ENCODE results near the gene GALE.
"Not testable (repeated sequence)": the region's sequence is repeated elsewhere in the genome, so short reads cannot be mapped to it uniquely, and the experiment has no call there.

GALE gene

GRCh38 chr1:23790696-23791515 is 9.6 kb downstream of the GALE start, which contains the start of gene LYPLA2:
LYPLA2 (plus strand) TSS chr1:23791145; CDS start chr1:23792683, 1,538 bp downstream.
- H3K27me3 ChIP-seq (ENCODE audit: insufficient read depth, low read length): no peaks in the 10 kb centered on the region
- no peaks in the 10 kb centered on the region for H3K9me3 ChIP-seq (ENCODE audit: insufficient read depth, low read depth, low read length)
- WGBS: 1% methylated on average over 47 of the region's 47 CpGs
- peak within 1 kb of the TSS; percentile 81 for H3K4me3 ChIP-seq (ENCODE audit: low read length)
- peaks cover 54% of the 10 kb centered on the region for H3K36me3 ChIP-seq (ENCODE audit: insufficient read depth, low read length)
- peak within 1 kb of the TSS; percentile 69 for H3K9ac ChIP-seq (ENCODE audit: low read depth, low read length)
- H3K27ac ChIP-seq (ENCODE audit: low read depth, low read length): peak within 1 kb of the TSS; percentile 20
- H3K4me1 ChIP-seq (ENCODE audit: insufficient read depth, low read length): 0 out of 2 replicates have a peak, but pooled peaks cover 4% of the 10 kb centered on the region

- Histone ChIP-seq H3K4me1 (ENCODE audit: insufficient read depth, low read length) (0 out of 2 replicates have a peak, but pooled peaks cover 4% of the 10 kb centered on the region), H3K27ac (ENCODE audit: low read depth, low read length) (no peak overlapping the region)
- 94% methylated on average over 3 of the region's 3 CpGs for WGBS
Observed at GRCh38 chr1:23788695-23789094, 11.9 kb downstream of the GALE start.

GRCh38 chr1:23787701-23788100 is 12.9 kb downstream of the GALE start:
- Histone ChIP-seq H3K4me1 (ENCODE audit: insufficient read depth, low read length) (0 out of 2 replicates have a peak, but pooled peaks cover 4% of the 10 kb centered on the region), H3K27ac (ENCODE audit: low read depth, low read length) (no peak overlapping the region), H3K27me3 (ENCODE audit: insufficient read depth, low read length) (no peaks in the 10 kb centered on the region), H3K36me3 (ENCODE audit: insufficient read depth, low read length) (peaks cover 56% of the 10 kb centered on the region), H3K4me3 (ENCODE audit: low read length) (no peak overlapping the region), H3K9me3 (ENCODE audit: insufficient read depth, low read depth, low read length) (no peaks in the 10 kb centered on the region), H3K9ac (ENCODE audit: low read depth, low read length) (no peak overlapping the region)
- WGBS: 96% methylated on average over 3 of the region's 3 CpGs

More at GRCh38 chr1:23788695-23789094, 11.9 kb downstream of the GALE start:
- H3K27me3 ChIP-seq (ENCODE audit: insufficient read depth, low read length): no peaks in the 10 kb centered on the region
- peaks cover 58% of the 10 kb centered on the region for H3K36me3 ChIP-seq (ENCODE audit: insufficient read depth, low read length)
- H3K4me3 ChIP-seq (ENCODE audit: low read length): no peak overlapping the region
- no peaks in the 10 kb centered on the region for H3K9me3 ChIP-seq (ENCODE audit: insufficient read depth, low read depth, low read length)
- no peak overlapping the region for H3K9ac ChIP-seq (ENCODE audit: low read depth, low read length)

DNA sequence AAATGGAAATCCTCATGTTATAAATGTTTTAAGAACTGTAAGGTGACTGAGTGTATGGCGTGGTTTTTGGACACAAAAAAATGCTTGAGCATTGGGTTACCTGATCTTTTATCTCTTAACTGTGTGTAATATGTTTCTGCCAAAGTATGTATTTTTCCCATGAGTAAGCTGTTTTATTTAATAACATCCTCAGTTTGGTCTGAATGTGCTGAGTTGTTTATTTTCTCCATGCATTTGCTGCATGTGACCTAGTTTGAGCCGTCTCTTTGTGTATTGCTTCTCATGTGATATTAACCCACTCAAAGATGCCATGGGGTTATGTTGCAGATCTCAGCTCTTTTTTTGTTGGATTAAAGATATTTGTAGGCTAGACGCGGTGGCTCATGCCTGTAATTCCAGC is 15.7 kb downstream of the GALE start:
- no peak overlapping the region for H3K4me3 ChIP-seq (ENCODE audit: low read length)
- H3K36me3 ChIP-seq (ENCODE audit: insufficient read depth, low read length): peaks cover 76% of the 10 kb centered on the region
- H3K27ac ChIP-seq (ENCODE audit: low read depth, low read length): no peak overlapping the region
- no peaks in the 10 kb centered on the region for H3K27me3 ChIP-seq (ENCODE audit: insufficient read depth, low read length)
- H3K4me1 ChIP-seq (ENCODE audit: insufficient read depth, low read length): no peaks in the 10 kb centered on the region
- no peak overlapping the region for H3K9ac ChIP-seq (ENCODE audit: low read depth, low read length)
- no peaks in the 10 kb centered on the region for H3K9me3 ChIP-seq (ENCODE audit: insufficient read depth, low read depth, low read length)
- 95% methylated on average over 4 of the region's 4 CpGs for WGBS

GRCh38 chr1:23783141-23783540 is 17.4 kb downstream of the GALE start:
- H3K9me3 ChIP-seq (ENCODE audit: insufficient read depth, low read depth, low read length); H3K4me1 ChIP-seq (ENCODE audit: insufficient read depth, low read length); H3K27me3 ChIP-seq (ENCODE audit: insufficient read depth, low read length); H3K9ac ChIP-seq (ENCODE audit: low read depth, low read length); H3K27ac ChIP-seq (ENCODE audit: low read depth, low read length); H3K4me3 ChIP-seq (ENCODE audit: low read length): not testable (repeated sequence)
- WGBS: over 99% methylated on average over 7 of the region's 11 CpGs
- peaks cover 72% of the 10 kb centered on the region for H3K36me3 ChIP-seq (ENCODE audit: insufficient read depth, low read length)

DNA sequence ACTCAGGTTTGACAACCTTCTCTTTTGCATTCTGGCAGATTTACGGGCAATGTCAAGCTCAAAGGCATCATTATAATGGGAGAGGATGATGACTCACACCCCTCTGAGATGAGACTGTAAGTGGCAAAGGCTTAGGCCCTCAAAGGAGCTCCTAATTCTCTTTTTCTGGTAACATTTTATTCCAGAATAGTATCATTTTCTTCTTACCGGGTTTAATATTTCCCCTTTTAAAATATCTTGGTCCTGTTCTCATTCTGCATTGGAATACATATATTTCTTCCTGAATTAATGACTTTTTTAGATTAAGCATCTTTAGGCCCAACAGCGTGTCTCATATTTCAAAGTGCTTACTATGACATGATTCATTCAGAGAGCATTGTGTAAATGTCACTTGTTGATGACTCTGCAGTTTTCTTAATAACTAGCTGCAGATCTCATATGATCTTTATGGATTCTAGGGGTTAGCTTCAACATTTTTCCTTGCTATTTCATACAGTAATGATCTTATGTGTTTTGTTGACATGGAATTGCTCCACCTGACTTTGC is 20.7 kb downstream of the GALE start:
- no peaks in the 10 kb centered on the region for H3K9me3 ChIP-seq (ENCODE audit: insufficient read depth, low read depth, low read length)
- H3K9ac ChIP-seq (ENCODE audit: low read depth, low read length): no peak overlapping the region
- no peak overlapping the region for H3K27ac ChIP-seq (ENCODE audit: low read depth, low read length)
- 88% methylated on average over 3 of the region's 3 CpGs for WGBS
- H3K4me1 ChIP-seq (ENCODE audit: insufficient read depth, low read length): peaks cover 8% of the 10 kb centered on the region
- H3K4me3 ChIP-seq (ENCODE audit: low read length): 0 out of 2 replicates have a peak overlapping the region, but pooled peaks have one; percentile 76
- H3K27me3 ChIP-seq (ENCODE audit: insufficient read depth, low read length): no peaks in the 10 kb centered on the region
- H3K36me3 ChIP-seq (ENCODE audit: insufficient read depth, low read length): peaks cover 42% of the 10 kb centered on the region

GRCh38 chr1:23777979-23778814 is 22.4 kb downstream of the GALE start, which contains the start of gene PITHD1:
PITHD1 (plus strand) TSS chr1:23778418; CDS start chr1:23778516, 98 bp downstream.
- under 1% methylated on average over 81 of the region's 91 CpGs for WGBS
- H3K27ac ChIP-seq (ENCODE audit: low read depth, low read length): peak within 1 kb of the TSS; percentile 68
- peaks cover 8% of the 10 kb centered on the region for H3K4me1 ChIP-seq (ENCODE audit: insufficient read depth, low read length)
- peaks cover 28% of the 10 kb centered on the region for H3K36me3 ChIP-seq (ENCODE audit: insufficient read depth, low read length)
- H3K4me3 ChIP-seq (ENCODE audit: low read length): peak within 1 kb of the TSS; percentile 76
- peak within 1 kb of the TSS; percentile 92 for H3K9ac ChIP-seq (ENCODE audit: low read depth, low read length)
- no peaks in the 10 kb centered on the region for H3K9me3 ChIP-seq (ENCODE audit: insufficient read depth, low read depth, low read length)
- H3K27me3 ChIP-seq (ENCODE audit: insufficient read depth, low read length): no peaks in the 10 kb centered on the region

GRCh38 chr1:23776217-23776616 is 24.3 kb downstream of the GALE start:
- Histone ChIP-seq H3K36me3 (ENCODE audit: insufficient read depth, low read length) (peaks cover 16% of the 10 kb centered on the region), H3K27ac (ENCODE audit: low read depth, low read length) (no peak overlapping the region), H3K27me3 (ENCODE audit: insufficient read depth, low read length) (no peaks in the 10 kb centered on the region), H3K4me1 (ENCODE audit: insufficient read depth, low read length) (peaks cover 8% of the 10 kb centered on the region), H3K9ac (ENCODE audit: low read depth, low read length) (no peak overlapping the region), H3K4me3 (ENCODE audit: low read length) (no peak overlapping the region), H3K9me3 (ENCODE audit: insufficient read depth, low read depth, low read length) (no peaks in the 10 kb centered on the region)
- 94% methylated on average over 2 of the region's 2 CpGs for WGBS

DNA sequence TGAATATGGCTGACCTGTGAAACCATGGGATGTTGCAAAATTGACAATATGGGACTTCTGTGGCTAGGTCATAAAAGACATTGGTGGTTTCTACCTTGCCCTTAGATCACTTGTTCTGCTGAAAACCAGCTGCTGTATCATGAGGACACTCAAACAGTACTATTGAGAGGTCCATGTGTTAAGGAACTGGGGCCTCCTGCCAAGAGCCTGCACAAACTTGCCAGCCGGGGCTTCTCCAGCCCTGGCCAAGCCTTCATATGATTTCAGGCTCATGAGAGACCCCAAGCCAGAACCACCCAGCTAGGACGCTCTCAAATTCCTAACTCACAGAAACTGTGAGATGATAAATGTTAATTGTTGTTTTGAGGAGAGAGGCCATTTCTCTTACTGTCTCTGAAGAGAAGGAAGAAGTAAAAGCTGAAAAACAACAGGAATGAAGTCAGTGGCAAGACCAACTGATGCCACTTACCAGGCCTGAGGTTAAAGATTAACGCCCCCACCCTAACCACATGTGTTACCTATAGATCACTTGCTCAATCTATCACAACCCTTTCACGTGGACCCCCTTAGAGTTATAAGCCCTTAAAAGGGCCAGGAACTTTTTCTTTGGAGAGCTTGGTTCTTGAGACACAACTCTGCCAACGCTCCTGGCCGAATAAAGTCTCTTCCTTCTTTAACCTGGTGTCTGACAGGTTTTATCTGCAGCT is 26.2 kb downstream of the GALE start:
- Histone ChIP-seq H3K27ac (ENCODE audit: low read depth, low read length) (no peak overlapping the region), H3K9me3 (ENCODE audit: insufficient read depth, low read depth, low read length) (no peaks in the 10 kb centered on the region), H3K9ac (ENCODE audit: low read depth, low read length) (no peak overlapping the region), H3K4me1 (ENCODE audit: insufficient read depth, low read length) (peaks cover 4% of the 10 kb centered on the region), H3K36me3 (ENCODE audit: insufficient read depth, low read length) (peaks cover 10% of the 10 kb centered on the region), H3K4me3 (ENCODE audit: low read length) (no peak overlapping the region), H3K27me3 (ENCODE audit: insufficient read depth, low read length) (no peaks in the 10 kb centered on the region)
- 89% methylated on average over 5 of the region's 6 CpGs for WGBS

DNA sequence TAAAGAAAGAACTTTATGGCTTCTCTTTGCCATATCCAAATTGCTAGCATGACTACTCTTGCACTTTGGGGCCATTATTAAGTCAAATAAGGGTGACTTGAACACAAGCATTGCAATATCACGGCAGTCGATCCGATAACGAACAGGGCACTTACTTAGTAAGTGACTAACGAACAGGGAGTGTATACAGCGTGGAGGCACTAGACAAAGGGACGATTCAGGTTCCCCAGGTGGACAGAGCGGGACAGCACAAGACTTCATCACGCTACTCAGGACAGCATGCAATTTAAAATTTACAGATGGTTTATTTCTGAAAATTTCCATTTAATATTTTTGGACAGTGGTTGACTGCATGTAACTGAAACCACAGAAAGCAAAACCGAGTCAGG is 27.7 kb downstream of the GALE start:
- Histone ChIP-seq H3K27ac (ENCODE audit: low read depth, low read length) (no peak overlapping the region), H3K9me3 (ENCODE audit: insufficient read depth, low read depth, low read length) (no peaks in the 10 kb centered on the region), H3K9ac (ENCODE audit: low read depth, low read length) (no peak overlapping the region), H3K27me3 (ENCODE audit: insufficient read depth, low read length) (no peaks in the 10 kb centered on the region), H3K4me1 (ENCODE audit: insufficient read depth, low read length) (no peaks in the 10 kb centered on the region), H3K4me3 (ENCODE audit: low read length) (no peak overlapping the region), H3K36me3 (ENCODE audit: insufficient read depth, low read length) (peaks cover 16% of the 10 kb centered on the region)
- 93% methylated on average over 10 of the region's 10 CpGs for WGBS

All from HUES64 (cell line).